Caki2 (cell line): ENCODE results near the gene SH3GLB2. TPM values are rescaled to one million over a fixed set of nuclear protein-coding genes. Genes with fewer than 3 reads are reported as not detected.
"Not testable (repeated sequence)": the region's sequence is repeated elsewhere in the genome, so short reads cannot be mapped to it uniquely, and the experiment has no call there.

Experiments
- DNase-seq: peaks from one replicate; pipeline ENCODE4 v3.0.0-alpha.2; 2015; ENCODE audit warnings: low read depth
- in situ Hi-C: cut with HindIII; loops from 2 replicates; pipeline ENCODE4 v1.10.0; 2016; ENCODE audit warnings: low sequenced_read_pairs, low pct_unique_long_range_greater_than_20kb, mixed read lengths
- total RNA-seq: library from RNA; depleted of rRNA; stranded (reverse); fragments of >200 nt; shearing (Covaris generic); gene quantifications from 2 replicates; pipeline ENCODE4 v1.2.3, GENCODE V29; 2014; ENCODE audit warnings: low replicate concordance

SH3GLB2 gene
- total RNA-seq, 1 experiment from 2014 or later: 60.5 TPM

GRCh38 chr9:129007035-129007765 lies 20.9 kb downstream of the SH3GLB2 start:
- no peak for DNase-seq
- in situ Hi-C loops: no loop called here

- peak; percentile 62 for DNase-seq
- in situ Hi-C loops: no loop called here
Observed at GRCh38 chr9:129006328-129007034, 21.6 kb downstream of the SH3GLB2 start.

- DNase-seq: no peak
- in situ Hi-C loops: no loop called here
Observed at GRCh38 chr9:129005336-129005997, 22.7 kb downstream of the SH3GLB2 start.

GRCh38 chr9:129004173-129004572 lies 24.0 kb downstream of the SH3GLB2 start:
- DNase-seq: not testable (repeated sequence)

GRCh38 chr9:129002992-129003391 lies 25.1 kb downstream of the SH3GLB2 start:
- in situ Hi-C loops: no loop called here
- DNase-seq: no peak

More at GRCh38 chr9:129004173-129004572, 24.0 kb downstream of the SH3GLB2 start:
- in situ Hi-C loops: not testable (repeated sequence)

- in situ Hi-C loops: no loop called here
- DNase-seq: no peak
Observed at GRCh38 chr9:129001504-129002325, 26.4 kb downstream of the SH3GLB2 start.

- in situ Hi-C loops: no loop called here
- no peak for DNase-seq
Observed at GRCh38 chr9:128999581-129000206, 28.4 kb downstream of the SH3GLB2 start.

- no peak for DNase-seq
- in situ Hi-C loops: no loop called here
Observed at GRCh38 chr9:128998462-128998861, 29.7 kb downstream of the SH3GLB2 start.

GRCh38 chr9:128995791-128996190 lies 32.3 kb downstream of the SH3GLB2 start:
- in situ Hi-C loops: no loop called here
- no peak for DNase-seq

- in situ Hi-C loops: no loop called here
- no peak for DNase-seq
Observed at GRCh38 chr9:128992995-128993394, 35.1 kb downstream of the SH3GLB2 start.

GRCh38 chr9:128987805-128988204 lies 40.3 kb downstream of the SH3GLB2 start:
- in situ Hi-C loops: no loop called here

GRCh38 chr9:128986671-128987070 lies 41.5 kb downstream of the SH3GLB2 start:
- in situ Hi-C loops: no loop called here
- no peak for DNase-seq

More at GRCh38 chr9:128987805-128988204, 40.3 kb downstream of the SH3GLB2 start:
- no peak for DNase-seq

- DNase-seq: no peak
- in situ Hi-C loops: no loop called here
Observed at GRCh38 chr9:128983536-128983935, 44.6 kb downstream of the SH3GLB2 start.

- in situ Hi-C loops: no loop called here
- DNase-seq: no peak
Observed at GRCh38 chr9:128979111-128979510, 49.0 kb downstream of the SH3GLB2 start.

- no peak for DNase-seq
- in situ Hi-C loops: no loop called here
Observed at GRCh38 chr9:128972956-128973355, 55.2 kb downstream of the SH3GLB2 start.

GRCh38 chr9:128969491-128969890 lies 58.6 kb downstream of the SH3GLB2 start:
- no peak for DNase-seq
- in situ Hi-C loops: no loop called here

- DNase-seq, in situ Hi-C loops: not testable (repeated sequence)
Observed at GRCh38 chr9:128961403-128961802, 66.7 kb downstream of the SH3GLB2 start.
